Sigmoid colon (tissue), 4 donors: ENCODE measurements around the gene IGSF21.

Source experiments
- POLR2AphosphoS5 ChIP-seq, 4 donors: sonication (generic); formaldehyde crosslinking; IDR thresholded peaks; one replicate each; pipeline ENCODE4 v1.6.1; 2017; ENCODE audit warnings: antibody characterized with exemption in 4 of 4
- TF ChIP-seq, protein P1 (sequence below), 4 experiments: fragments of 450-650 bp in 3 of 4; fragments of 200-600 bp in 1 of 4; IDR thresholded peaks; one replicate each; pipeline ENCODE4 v1.5.1; 2016 to 2019; ENCODE audit warnings: antibody characterized with exemption in 4 of 4, mild to moderate bottlenecking in 3 of 4, moderate library complexity in 2 of 4

GRCh38 chr1:18297896-18298648, 190.5 kb downstream of the IGSF21 start:
- TF ChIP-seq, protein P1, sequence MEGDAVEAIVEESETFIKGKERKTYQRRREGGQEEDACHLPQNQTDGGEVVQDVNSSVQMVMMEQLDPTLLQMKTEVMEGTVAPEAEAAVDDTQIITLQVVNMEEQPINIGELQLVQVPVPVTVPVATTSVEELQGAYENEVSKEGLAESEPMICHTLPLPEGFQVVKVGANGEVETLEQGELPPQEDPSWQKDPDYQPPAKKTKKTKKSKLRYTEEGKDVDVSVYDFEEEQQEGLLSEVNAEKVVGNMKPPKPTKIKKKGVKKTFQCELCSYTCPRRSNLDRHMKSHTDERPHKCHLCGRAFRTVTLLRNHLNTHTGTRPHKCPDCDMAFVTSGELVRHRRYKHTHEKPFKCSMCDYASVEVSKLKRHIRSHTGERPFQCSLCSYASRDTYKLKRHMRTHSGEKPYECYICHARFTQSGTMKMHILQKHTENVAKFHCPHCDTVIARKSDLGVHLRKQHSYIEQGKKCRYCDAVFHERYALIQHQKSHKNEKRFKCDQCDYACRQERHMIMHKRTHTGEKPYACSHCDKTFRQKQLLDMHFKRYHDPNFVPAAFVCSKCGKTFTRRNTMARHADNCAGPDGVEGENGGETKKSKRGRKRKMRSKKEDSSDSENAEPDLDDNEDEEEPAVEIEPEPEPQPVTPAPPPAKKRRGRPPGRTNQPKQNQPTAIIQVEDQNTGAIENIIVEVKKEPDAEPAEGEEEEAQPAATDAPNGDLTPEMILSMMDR (IDR thresholded peaks at IDR 0.05) = no peak
- TF ChIP-seq POLR2AphosphoS5 (IDR thresholded peaks at IDR 0.05) = no peak
